Measurements from ENCODE around the gene YKT6. TPM values are rescaled to one million over a fixed set of nuclear protein-coding genes. Genes with fewer than 3 reads are reported as not detected.

Gene YKT6
- total and polyA plus RNA-seq, 2 of the 8 experiments (the other 6 are each of a cell fraction or from before 2014, with no cell fraction given): 75.3 to 103 TPM

GRCh38 chr7:44222776-44223261 lies 22.0 kb downstream of the YKT6 start:
- Histone ChIP-seq H3K4ac (replicated peaks; ENCODE audit: insufficient read length, low read depth, low read length) (no peak overlapping the region), H4K5ac (ENCODE audit: insufficient read length, low read depth, low read length) (no peak overlapping the region), H3K4me3 (ENCODE audit: extremely low read depth in 1 of 4, insufficient read depth in 2 of 4, low read depth in 3 of 4, low read length in 4 of 4) (no peak overlapping the region), H3K9ac (replicated peaks in 1 of 4; ENCODE audit: extremely low read depth in 1 of 4, low read depth in 3 of 4, low read length in 3 of 4) (peak overlapping the region in 1 of 4 experiments; percentile 5; a peak in 1 of 7 replicates), H2BK15ac (ENCODE audit: low read length) (no peak overlapping the region), H3K18ac (ENCODE audit: extremely low read depth, low read length) (no peak overlapping the region), H4K91ac (replicated peaks; ENCODE audit: insufficient read length, low read length) (no peak overlapping the region), H3K9me3 (ENCODE audit: insufficient read depth in 2 of 2, low read depth in 1 of 2, low read length in 1 of 2) (no peaks in the 10 kb centered on the region; a peak in 1 of 4 replicates), H3K23me2 (ENCODE audit: low read depth, low read length) (no peaks in the 10 kb centered on the region; the same call in 1 of the 2 replicates), H3K27ac (ENCODE audit: low read depth, low read length) (no peak overlapping the region), H3K56ac (replicated peaks; ENCODE audit: insufficient read length, low read depth, low read length) (no peak overlapping the region), H2AFZ (ENCODE audit: low read length) (no peak overlapping the region), H2BK5ac (ENCODE audit: low read depth, low read length) (no peak overlapping the region; the same call in 1 of the 2 replicates), H2BK12ac (ENCODE audit: low read depth, low read length) (no peak overlapping the region), H3K36me3 (ENCODE audit: control insufficient read depth in 2 of 4, insufficient read depth in 4 of 4, low read length in 3 of 4) (no peaks in the 10 kb centered on the region), H2BK120ac (replicated peaks; ENCODE audit: low read depth, low read length) (no peak overlapping the region), H3K14ac (ENCODE audit: insufficient read length) (no peak overlapping the region), H2AK5ac (ENCODE audit: low read depth, low read length) (no peak overlapping the region), H3K79me1 (ENCODE audit: low read depth, low read length) (no peaks in the 10 kb centered on the region), H3K4me1 (replicated peaks in 1 of 4; ENCODE audit: control insufficient read depth in 3 of 4, insufficient read depth in 4 of 4, low read length in 3 of 4) (peaks cover 0 to 32% (median 11%) of the 10 kb centered on the region in 4 experiments; a peak in 6 of 7 replicates), H3K27me3 (replicated peaks in 1 of 4; ENCODE audit: control insufficient read depth in 3 of 4, extremely low read depth in 1 of 4, insufficient read depth in 3 of 4, low read length in 3 of 4) (no peaks in the 10 kb centered on the region), H4K8ac (ENCODE audit: extremely low read depth, insufficient read depth, low read length) (no peak overlapping the region), H2BK20ac (ENCODE audit: low read length) (no peak overlapping the region), H3K79me2 (ENCODE audit: control insufficient read depth in 1 of 2, insufficient read depth in 2 of 2, low read length in 2 of 2) (no peaks in the 10 kb centered on the region), H3K4me2 (ENCODE audit: insufficient read depth in 1 of 2, low read depth in 2 of 2, low read length in 2 of 2) (no peak overlapping the region), H4K20me1 (replicated peaks in 1 of 2; ENCODE audit: control insufficient read depth in 1 of 2, insufficient read depth in 2 of 2, low read length in 2 of 2) (no peaks in the 10 kb centered on the region), H3K23ac (ENCODE audit: insufficient read length) (no peak overlapping the region)
- POLR2A ChIA-PET (ENCODE audit: partially characterized antibody): interaction anchor here (0.8 to 1.4 kb wide), 2 partner anchors 8 to 49 kb away, joined by 3 to 6 read pairs; no protein-coding TSS in a partner anchor
- no peak for FAIRE-seq
- CTCF ChIA-PET (ENCODE audit: partially characterized antibody): interaction anchor here (0.6 to 4.8 kb wide), 10 partner anchors 8 to 380 kb away, joined by 3 to 35 read pairs (median 4); no protein-coding TSS in a partner anchor
- DNase-seq (ENCODE audit: low read depth in 1 of 2, low spot score in 2 of 2): no peak
- WGBS, 2 experiments (ENCODE audit: extremely low coverage in 1 of 2, insufficient coverage in 1 of 2, insufficient read length in 1 of 2, insufficient replicate concordance in 2 of 2, low coverage in 1 of 2, low lambda C conversion rate in 2 of 2, missing lambda C conversion rate in 1 of 2): 94% methylated on average over 11 of the region's 11 CpGs; no CpG with 5 or more reads in 1 of the 2 experiments
- TF ChIP-seq, protein P1, sequence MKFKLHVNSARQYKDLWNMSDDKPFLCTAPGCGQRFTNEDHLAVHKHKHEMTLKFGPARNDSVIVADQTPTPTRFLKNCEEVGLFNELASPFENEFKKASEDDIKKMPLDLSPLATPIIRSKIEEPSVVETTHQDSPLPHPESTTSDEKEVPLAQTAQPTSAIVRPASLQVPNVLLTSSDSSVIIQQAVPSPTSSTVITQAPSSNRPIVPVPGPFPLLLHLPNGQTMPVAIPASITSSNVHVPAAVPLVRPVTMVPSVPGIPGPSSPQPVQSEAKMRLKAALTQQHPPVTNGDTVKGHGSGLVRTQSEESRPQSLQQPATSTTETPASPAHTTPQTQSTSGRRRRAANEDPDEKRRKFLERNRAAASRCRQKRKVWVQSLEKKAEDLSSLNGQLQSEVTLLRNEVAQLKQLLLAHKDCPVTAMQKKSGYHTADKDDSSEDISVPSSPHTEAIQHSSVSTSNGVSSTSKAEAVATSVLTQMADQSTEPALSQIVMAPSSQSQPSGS (IDR thresholded peaks at IDR 0.05; ENCODE audit: low read length): no peak
- TF ChIP-seq HDAC6 (IDR thresholded peaks at IDR 0.05; ENCODE audit: low read depth, low read length) (no peak), KDM4A (IDR thresholded peaks at IDR 0.05; ENCODE audit: low read depth, low read length, severe bottlenecking) (no peak), USF2 (IDR thresholded peaks at IDR 0.05; ENCODE audit: low read length) (no peak), RNF2 (IDR thresholded peaks at IDR 0.05; ENCODE audit: borderline replicate concordance, low read depth, low read length, missing control alignments, poor library complexity, severe bottlenecking) (no peak), CHD1 (IDR thresholded peaks at IDR 0.05; ENCODE audit: low read depth, low read length) (no peak), BCL11A (IDR thresholded peaks at IDR 0.05; ENCODE audit: low read depth in 2 of 2, low read length in 2 of 2) (no peak), TEAD4 (IDR thresholded peaks at IDR 0.05; ENCODE audit: low read depth, low read length) (no peak), SIN3A (conservative IDR thresholded peaks at IDR 0.05 in 1 of 2, IDR thresholded peaks at IDR 0.05 in 1 of 2; ENCODE audit: low read depth in 1 of 2, low read length in 2 of 2) (no peak)

Data from H1 (cell line).